Pancreas (tissue), 10 donors: ENCODE measurements around the gene MBNL3. TPM values are rescaled to one million over a fixed set of nuclear protein-coding genes. Genes with fewer than 3 reads are reported as not detected.
A peak's percentile ranks its signal among the peaks of the same experiment; 100 is the strongest.

Experiments
- ATAC-seq, 4 donors: fragments of 200-7000 bp; cut with Tn5 transposase; one replicate each; pipeline versions ENCODE4 v1.8.0 to v1.9.1; 2020; ENCODE audit warnings: mild to moderate bottlenecking in 4 of 4, moderate library complexity in 4 of 4
- DNase-seq, 6 donors: peaks; one replicate each; pipeline ENCODE4 v3.0.0-alpha.2; 2020
- FAIRE-seq: peaks from 2 replicates; lab custom pipeline; 2012; peaks lifted over from hg19 to GRCh38; lab: Jason Lieb, UNC
- H3K27ac ChIP-seq, 4 donors: fragments of 200-600 bp; sonication (generic); 1 replicate in 3 of 4; 2 replicates in 1 of 4; pipeline versions ENCODE4 v1.5.0 to v1.8.0; 2020
- H3K27me3 ChIP-seq, 4 donors: fragments of 200-600 bp; one replicate each; pipeline ENCODE4 v1.8.0; 2021
- H3K36me3 ChIP-seq, 3 donors: fragments of 200-600 bp; sonication (generic) in 1 of 3; one replicate each; pipeline versions ENCODE4 v1.5.0 to v1.8.0; 2020 to 2021
- H3K4me1 ChIP-seq, 3 donors: fragments of 200-600 bp; one replicate each; pipeline ENCODE4 v1.8.0; 2021
- H3K4me3 ChIP-seq, 4 donors: fragments of 200-600 bp; sonication (generic) in 2 of 4; one replicate each; pipeline versions ENCODE4 v1.5.0 to v1.8.0; 2020 to 2021
- H3K9me3 ChIP-seq, 4 donors: fragments of 200-600 bp; one replicate each; pipeline ENCODE4 v1.8.0; 2021
- CTCF ChIP-seq, 4 donors: fragments of 200-600 bp; sonication (generic) in 3 of 4; IDR thresholded peaks; one replicate each; pipeline versions ENCODE4 v1.5.0 to v1.8.0; 2021; ENCODE audit warnings: antibody characterized with exemption in 4 of 4
- WGBS, 2 donors: extraction: QIAGEN DNeasy Blood & Tissue Kit; methylation state at CpG; one replicate each; pipeline ENCODE4 v1.1.7; 2013; 5-methylcytosine and 5-hydroxymethylcytosine counted together
- intact Hi-C, 3 donors: fragments of 100-400 bp; cut with DNase I; formaldehyde crosslinking; loops; one replicate each; pipeline versions ENCODE4 v1.11.1 to v1.14.2; 2022
- polyA plus RNA-seq, 2 donors: library from polyadenylated mRNA; stranded (reverse); fragments of 200-250 nt; gene quantifications; one replicate each; pipeline ENCODE4 v1.2.3, GENCODE V29; 2013
- total RNA-seq, 6 donors: library from RNA; stranded (reverse); fragmentation: NEBNext Ultra II Directional in 4 of 6; extraction: Animal tissue kit (Norgen Biotek cat#: 25700) in 4 of 6; gene quantifications; one replicate each; pipeline versions ENCODE4 v1.2.1 to v1.2.4, GENCODE V29; 2021 to 2023
- donor health status: healthy with polysubstance abuse.
- donor health status: DM: no; HTN: no; CAD: no; lungs with moderate emphysema.
- donor health status: DM: no; HTN: no; CAD: no.
- donor health status: control.
- donor health status: control.
- donor health status: Bipolar disorder and iron deficiency.
- donor health status: DM: yes; HTN: yes; CAD: no.
- donor health status: DM: no; HTN: no; CAD: no.
- donor health status: DM: no; HTN: no; CAD: no.
- donor health status: DM: yes; HTN: yes; CAD: no.

MBNL3 gene
- total and polyA plus RNA-seq, 8 donors = 1.2 to 15.7 (median 11.3) TPM

GRCh38 chrX:132520213-132520612, 31.4 kb upstream of the MBNL3 start:
- DNase-seq (no peak), ATAC-seq (no peak), FAIRE-seq (no peak)
- Histone ChIP-seq H3K9me3 (no peaks in the 10 kb centered on the region), H3K36me3 (no peaks in the 10 kb centered on the region), H3K27ac (no peak overlapping the region), H3K4me3 (no peak overlapping the region), H3K4me1 (peaks cover 0 to 7% (median 0%) of the 10 kb centered on the region in 3 donors), H3K27me3 (peaks cover 0 to 8% (median 0%) of the 10 kb centered on the region in 4 donors)
- intact Hi-C loops = no loop called here
- no peak for TF ChIP-seq CTCF (IDR thresholded peaks at IDR 0.05)
- 50 to 72% methylated on average over 3 of the region's 3 CpGs for WGBS, 2 donors

- no peak for FAIRE-seq
- intact Hi-C loops = no loop called here
- 55 to 75% methylated on average over 1 of the region's 1 CpG for WGBS, 2 donors
Measured at GRCh38 chrX:132518401-132518800, 29.6 kb upstream of the MBNL3 start.

GRCh38 chrX:132508834-132509233, 20.0 kb upstream of the MBNL3 start:
- DNase-seq = no peak
- Histone ChIP-seq H3K4me3 (no peak overlapping the region), H3K27ac (no peak overlapping the region), H3K9me3 (peaks cover 0 to 3% (median 0%) of the 10 kb centered on the region in 4 donors), H3K4me1 (peaks cover 0 to 4% (median 0%) of the 10 kb centered on the region in 3 donors), H3K27me3 (peaks cover 0 to 8% (median 0%) of the 10 kb centered on the region in 4 donors), H3K36me3 (no peaks in the 10 kb centered on the region)
- TF ChIP-seq CTCF (IDR thresholded peaks at IDR 0.05) = no peak
- WGBS, 2 donors = 74 to 94% methylated on average over 2 of the region's 2 CpGs
- ATAC-seq = no peak
- intact Hi-C loops = no loop called here
- no peak for FAIRE-seq

More at GRCh38 chrX:132518401-132518800, 29.6 kb upstream of the MBNL3 start:
- Histone ChIP-seq H3K9me3 (no peaks in the 10 kb centered on the region), H3K4me1 (peaks cover 0 to 7% (median 0%) of the 10 kb centered on the region in 3 donors), H3K27ac (no peak overlapping the region), H3K36me3 (no peaks in the 10 kb centered on the region), H3K27me3 (peaks cover 0 to 8% (median 0%) of the 10 kb centered on the region in 4 donors), H3K4me3 (no peak overlapping the region)
- no peak for TF ChIP-seq CTCF (IDR thresholded peaks at IDR 0.05)
- ATAC-seq = no peak
- no peak for DNase-seq

- FAIRE-seq (peak; percentile 83), ATAC-seq (peak; percentile 80 to 95 (median 83))
Measured at GRCh38 chrX:132505116-132505515, 16.3 kb upstream of the MBNL3 start.

More at GRCh38 chrX:132505116-132505515, 16.3 kb upstream of the MBNL3 start:
- 27 to 29% methylated on average over 3 of the region's 3 CpGs for WGBS, 2 donors
- Histone ChIP-seq H3K4me1 (peaks cover 0 to 4% (median 0%) of the 10 kb centered on the region in 3 donors), H3K4me3 (no peak overlapping the region), H3K27ac (no peak overlapping the region), H3K27me3 (peaks cover 0 to 8% (median 0%) of the 10 kb centered on the region in 4 donors), H3K9me3 (peaks cover 0 to 3% (median 0%) of the 10 kb centered on the region in 4 donors), H3K36me3 (no peaks in the 10 kb centered on the region)
- DNase-seq = peak in 3 of 6 donors; percentile 29 to 31 (median 31)
- intact Hi-C loops = no loop called here
- no peak for TF ChIP-seq CTCF (IDR thresholded peaks at IDR 0.05)
